Spleen (tissue), 7 donors: ENCODE results near the gene BEND7.

Experiments used
- CTCF ChIP-seq, 11 experiments: fragments of 200-600 bp in 7 of 11; fragments of 450-650 bp in 4 of 11; sonication (generic) in 4 of 11; IDR thresholded peaks in 8 of 11; conservative IDR thresholded peaks in 3 of 11; 1 replicate in 7 of 11; 2 replicates in 4 of 11; pipeline versions ENCODE4 v1.4.0 to v1.8.0; 2016 to 2021; ENCODE audit warnings: antibody characterized with exemption in 11 of 11, inconsistent platforms in 4 of 11, mild to moderate bottlenecking in 1 of 11
- POLR2A ChIP-seq, 3 donors: fragments of 450-650 bp; IDR thresholded peaks; one replicate each; pipeline ENCODE4 v1.5.1; 2017; ENCODE audit warnings: antibody characterized with exemption in 3 of 3, mild to moderate bottlenecking in 1 of 3
- POLR2AphosphoS5 ChIP-seq, 3 donors: sonication (generic); formaldehyde crosslinking; IDR thresholded peaks; one replicate each; pipeline ENCODE4 v1.5.1; 2017; ENCODE audit warnings: antibody characterized with exemption in 3 of 3
- donor health status: DM: no; HTN: no; CAD: no; lungs with moderate emphysema.
- donor health status: DM: no; HTN: no; CAD: no.
- donor health status: DM: no; HTN: no; CAD: no.

- no peak for TF ChIP-seq CTCF (IDR thresholded peaks at IDR 0.05 in 8 of 11, conservative IDR thresholded peaks at IDR 0.05 in 3 of 11)
- TF ChIP-seq POLR2A (IDR thresholded peaks at IDR 0.05): no peak
- TF ChIP-seq POLR2AphosphoS5 (IDR thresholded peaks at IDR 0.05): no peak
Measured at GRCh38 chr10:13499150-13499549, 29.7 kb downstream of the BEND7 start.
